OCI-LY3 (cell line): ENCODE measurements around the gene BUD13.
"Not testable (repeated sequence)": the region's sequence is repeated elsewhere in the genome, so short reads cannot be mapped to it uniquely, and the experiment has no call there.

ENCODE experiments used
- H2AFZ ChIP-seq: fragments of 200-600, 300-600 bp; shearing (Covaris generic); 2 replicates; pipeline ENCODE4 v1.6.0; 2014; ENCODE audit warnings: antibody characterized with exemption, low read depth, low read length
- H3K27ac ChIP-seq: fragments of 200-600, 300-600 bp; sonication (generic); 2 replicates; pipeline ENCODE4 v1.5.1; 2014; ENCODE audit warnings: mild to moderate bottlenecking, low read length, moderate library complexity, mixed read lengths
- H3K27me3 ChIP-seq: fragments of 200-600, 300-600 bp; sonication (generic); 2 replicates; pipeline ENCODE4 v1.6.1; 2014; ENCODE audit warnings: low read depth, low read length, mixed read lengths
- H3K36me3 ChIP-seq: fragments of 200-600, 300-600 bp; sonication (generic); replicated peaks from 2 replicates; pipeline ENCODE3; 2014; ENCODE audit warnings: low read depth, low read length, mixed read lengths
- H3K4me1 ChIP-seq: fragments of 300-600, 200-600 bp; sonication (generic); 2 replicates; pipeline ENCODE4 v1.6.1; 2014; ENCODE audit warnings: low read length, mixed read lengths
- H3K4me2 ChIP-seq: fragments of 200-600, 300-600 bp; sonication (generic); 2 replicates; pipeline ENCODE4 v1.6.1; 2014; ENCODE audit warnings: low read length, mixed read lengths
- H3K4me3 ChIP-seq: fragments of 300-600, 200-600 bp; sonication (generic); 2 replicates; pipeline ENCODE4 v1.5.1; 2014; ENCODE audit warnings: antibody characterized with exemption, mild to moderate bottlenecking, low read length, moderate library complexity
- H3K79me2 ChIP-seq: fragments of 300-600, 200-600 bp; shearing (Covaris generic); 2 replicates; pipeline ENCODE4 v1.6.1; 2014; ENCODE audit warnings: mild to moderate bottlenecking, low read length, mixed read lengths
- H3K9ac ChIP-seq: fragments of 300-600, 200-600 bp; shearing (Covaris generic); 2 replicates; pipeline ENCODE4 v1.6.0; 2014; ENCODE audit warnings: mild to moderate bottlenecking, low read length, moderate library complexity
- H3K9me3 ChIP-seq: fragments of 200-600, 300-600 bp; shearing (Covaris generic); 2 replicates; pipeline ENCODE4 v1.6.1; 2014; ENCODE audit warnings: low read length, mixed read lengths; ENCODE audit not compliant: insufficient read depth
- H4K20me1 ChIP-seq: fragments of 200-600, 300-600 bp; sonication (generic); 2 replicates; pipeline ENCODE4 v1.6.1; 2016; ENCODE audit warnings: low read length, mixed read lengths; ENCODE audit not compliant: insufficient read depth
- EZH2phosphoT487 ChIP-seq: fragments of 200-600 bp; shearing (Covaris generic); IDR thresholded peaks from 2 replicates; pipeline ENCODE4 v1.6.1; 2018; ENCODE audit warnings: antibody characterized with exemption, mixed run types, low read depth
- TF ChIP-seq, protein P1 (sequence below): fragments of 200-600, 300-600 bp; sonication (generic); IDR thresholded peaks from 2 replicates; pipeline ENCODE4 v1.5.1; 2014; ENCODE audit warnings: antibody characterized with exemption, low read length, low read depth

The BUD13 gene

DNA sequence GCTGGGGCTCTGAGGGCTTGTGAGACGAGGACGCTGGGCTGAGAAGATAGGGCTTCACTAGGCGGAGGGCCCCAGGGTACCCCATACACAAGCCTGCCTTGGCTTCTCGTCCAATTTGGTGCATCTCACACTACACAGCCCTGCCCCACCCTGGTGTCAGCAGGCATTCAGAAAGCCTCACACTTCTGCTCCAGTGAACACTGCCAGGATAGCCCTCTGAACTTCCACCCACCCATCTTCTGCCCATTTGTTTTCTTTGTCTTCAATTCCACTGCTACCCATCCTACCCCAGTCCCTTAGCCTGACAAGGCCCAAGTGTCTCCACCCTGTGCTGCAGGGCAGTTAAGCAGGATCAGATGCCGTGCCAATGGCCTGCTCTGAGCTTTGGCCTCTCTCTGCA is 1.9 kb upstream of the BUD13 start:
- H3K9me3 ChIP-seq = no peaks in the 10 kb centered on the region
- no peaks in the 10 kb centered on the region for H3K27me3 ChIP-seq
- H3K27ac ChIP-seq = no peak overlapping the region
- TF ChIP-seq EZH2phosphoT487 = no peak
- TF ChIP-seq, protein P1, sequence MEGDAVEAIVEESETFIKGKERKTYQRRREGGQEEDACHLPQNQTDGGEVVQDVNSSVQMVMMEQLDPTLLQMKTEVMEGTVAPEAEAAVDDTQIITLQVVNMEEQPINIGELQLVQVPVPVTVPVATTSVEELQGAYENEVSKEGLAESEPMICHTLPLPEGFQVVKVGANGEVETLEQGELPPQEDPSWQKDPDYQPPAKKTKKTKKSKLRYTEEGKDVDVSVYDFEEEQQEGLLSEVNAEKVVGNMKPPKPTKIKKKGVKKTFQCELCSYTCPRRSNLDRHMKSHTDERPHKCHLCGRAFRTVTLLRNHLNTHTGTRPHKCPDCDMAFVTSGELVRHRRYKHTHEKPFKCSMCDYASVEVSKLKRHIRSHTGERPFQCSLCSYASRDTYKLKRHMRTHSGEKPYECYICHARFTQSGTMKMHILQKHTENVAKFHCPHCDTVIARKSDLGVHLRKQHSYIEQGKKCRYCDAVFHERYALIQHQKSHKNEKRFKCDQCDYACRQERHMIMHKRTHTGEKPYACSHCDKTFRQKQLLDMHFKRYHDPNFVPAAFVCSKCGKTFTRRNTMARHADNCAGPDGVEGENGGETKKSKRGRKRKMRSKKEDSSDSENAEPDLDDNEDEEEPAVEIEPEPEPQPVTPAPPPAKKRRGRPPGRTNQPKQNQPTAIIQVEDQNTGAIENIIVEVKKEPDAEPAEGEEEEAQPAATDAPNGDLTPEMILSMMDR = no peak
- no peak overlapping the region for H2AFZ ChIP-seq
- no peak overlapping the region for H3K4me3 ChIP-seq
- H3K36me3 ChIP-seq = peaks cover 28% of the 10 kb centered on the region
- H3K79me2 ChIP-seq = peaks cover 22% of the 10 kb centered on the region
- peaks cover 23% of the 10 kb centered on the region for H3K4me1 ChIP-seq
- no peak overlapping the region for H3K4me2 ChIP-seq
- H3K9ac ChIP-seq = no peak overlapping the region
- no peaks in the 10 kb centered on the region; the same call in 1 of the 2 replicates for H4K20me1 ChIP-seq

DNA sequence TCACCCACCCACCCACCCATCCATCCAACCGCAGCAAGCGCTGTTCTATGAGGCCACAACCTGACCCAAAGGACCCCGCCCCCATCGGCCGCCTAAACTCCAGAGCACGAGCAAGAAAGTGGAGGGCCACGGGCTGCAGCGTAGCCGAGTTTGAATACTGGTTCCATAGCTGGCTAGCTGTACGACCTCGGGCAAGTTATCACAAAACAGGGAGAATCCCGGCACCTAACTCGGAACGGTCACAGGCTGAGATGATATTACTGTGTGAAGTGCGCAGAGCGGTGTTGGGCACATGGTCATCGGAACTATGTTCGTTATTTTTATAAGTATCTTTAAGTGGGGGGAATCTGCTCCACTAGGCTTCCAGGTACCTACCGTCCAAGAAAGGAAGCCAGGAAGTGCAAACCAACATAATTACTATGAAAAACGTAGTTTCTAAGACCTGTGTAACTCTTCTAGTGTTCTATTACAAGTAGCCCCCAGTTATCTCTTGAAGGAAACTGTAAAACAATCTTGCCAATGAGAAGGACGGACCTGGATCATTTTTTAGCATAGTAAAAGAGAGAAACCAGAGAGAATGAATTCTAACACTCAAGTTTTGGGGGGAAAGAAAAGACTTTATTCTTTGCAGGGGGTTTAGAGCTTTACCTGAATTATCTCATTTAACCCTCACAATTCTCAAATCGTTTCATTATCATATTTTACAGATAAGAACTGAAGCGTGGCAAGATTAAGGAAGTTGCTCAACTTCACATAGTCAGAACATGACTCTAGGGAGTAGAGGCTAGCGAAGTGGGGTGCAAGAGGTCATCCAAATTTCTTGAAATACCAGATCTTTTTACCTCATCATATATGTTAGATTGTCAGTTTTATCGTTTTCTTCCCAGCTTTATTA is 663 bp upstream of the BUD13 start:
- peaks cover 23% of the 10 kb centered on the region for H3K4me1 ChIP-seq
- peak overlapping the region; percentile 59 for H2AFZ ChIP-seq

DNA sequence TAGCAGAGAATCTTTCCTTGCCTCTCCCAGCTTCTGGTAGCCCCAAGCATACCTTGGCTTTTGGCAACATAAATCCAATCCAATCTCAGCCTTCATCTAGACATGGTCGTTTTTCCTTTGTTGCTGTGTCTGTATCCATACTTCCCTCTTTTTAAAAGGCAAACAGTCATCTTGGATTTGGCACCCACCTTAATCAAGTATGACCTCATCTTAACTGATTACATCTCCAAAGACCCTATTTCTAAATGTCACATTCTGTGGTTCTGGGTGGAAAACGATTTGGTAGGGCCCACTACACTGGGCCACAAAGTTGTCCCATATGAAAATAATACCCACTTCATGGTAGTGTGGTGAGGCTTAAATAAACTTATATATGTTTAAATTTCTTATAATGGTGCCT is 852 bp downstream of the BUD13 start:
- H2AFZ ChIP-seq = no peak overlapping the region
- TF ChIP-seq, protein P1 = no peak
- no peak for TF ChIP-seq EZH2phosphoT487
- H3K9ac ChIP-seq = peak overlapping the region; percentile 87
- peaks cover 23% of the 10 kb centered on the region for H3K4me1 ChIP-seq
- H3K27ac ChIP-seq = no peak overlapping the region
- peak overlapping the region; percentile 87 for H3K4me3 ChIP-seq
- no peaks in the 10 kb centered on the region; the same call in 1 of the 2 replicates for H4K20me1 ChIP-seq
- H3K4me2 ChIP-seq = peak overlapping the region; percentile 89
- no peaks in the 10 kb centered on the region for H3K27me3 ChIP-seq
- peaks cover 22% of the 10 kb centered on the region for H3K79me2 ChIP-seq
- no peaks in the 10 kb centered on the region for H3K9me3 ChIP-seq
- peaks cover 11% of the 10 kb centered on the region for H3K36me3 ChIP-seq

More for the DNA sequence above, 663 bp upstream of the BUD13 start:
- peaks cover 22% of the 10 kb centered on the region for H3K79me2 ChIP-seq
- H3K36me3 ChIP-seq = peaks cover 19% of the 10 kb centered on the region
- no peaks in the 10 kb centered on the region; the same call in 1 of the 2 replicates for H4K20me1 ChIP-seq
- no peaks in the 10 kb centered on the region for H3K9me3 ChIP-seq
- no peak for TF ChIP-seq EZH2phosphoT487
- TF ChIP-seq, protein P1 = no peak
- H3K27me3 ChIP-seq = no peaks in the 10 kb centered on the region
- H3K9ac ChIP-seq = peak overlapping the region; percentile 82
- H3K27ac ChIP-seq = peak overlapping the region; percentile 73
- H3K4me2 ChIP-seq = peak overlapping the region; percentile 97
- H3K4me3 ChIP-seq = peak overlapping the region; percentile 87

DNA sequence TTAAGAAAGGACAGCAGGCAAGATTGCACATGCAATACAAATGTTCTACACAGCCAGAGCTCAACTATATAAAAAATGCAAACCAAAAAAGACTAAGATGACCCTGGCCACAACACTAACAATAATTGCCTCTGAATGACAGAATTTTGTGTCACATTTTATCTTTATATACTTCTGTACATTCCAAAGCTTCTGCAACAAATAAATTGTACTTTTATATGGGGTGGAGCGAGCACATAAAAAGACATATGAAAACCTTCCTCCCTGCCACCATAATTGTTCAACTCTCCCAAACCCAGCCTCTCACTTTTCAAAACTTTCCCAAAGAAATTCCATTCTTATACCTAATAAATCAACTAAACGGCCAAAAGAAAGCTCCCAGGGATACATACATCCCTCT is 10.7 kb downstream of the BUD13 start:
- Histone ChIP-seq H3K4me1 (no peaks in the 10 kb centered on the region), H3K27me3 (no peaks in the 10 kb centered on the region), H3K4me2 (no peak overlapping the region), H2AFZ (no peak overlapping the region), H3K79me2 (no peaks in the 10 kb centered on the region), H3K9ac (no peak overlapping the region), H3K27ac (no peak overlapping the region), H3K9me3 (no peaks in the 10 kb centered on the region), H3K36me3 (peaks cover 60% of the 10 kb centered on the region), H3K4me3 (no peak overlapping the region), H4K20me1 (no peaks in the 10 kb centered on the region)
- TF ChIP-seq, protein P1 = no peak
- TF ChIP-seq EZH2phosphoT487 = no peak

DNA sequence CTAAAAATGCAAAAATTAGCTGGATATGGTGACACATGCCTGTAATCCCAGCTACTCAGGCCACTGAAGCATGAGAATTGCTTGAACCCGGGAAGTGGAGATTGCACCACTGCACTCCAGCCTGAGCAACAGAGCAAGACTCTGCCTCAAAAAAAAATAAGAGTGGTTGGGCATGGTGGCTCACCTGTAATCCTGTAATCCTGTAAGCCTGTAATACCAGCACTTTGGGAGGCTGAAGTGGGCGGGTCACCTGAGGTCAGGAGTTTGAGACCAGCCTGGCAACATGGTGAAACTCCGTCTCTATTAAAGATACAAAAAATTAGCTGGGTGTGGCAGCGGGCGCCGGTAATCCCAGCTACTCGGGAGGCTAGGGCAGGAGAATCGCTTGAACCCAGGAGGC is 16.7 kb downstream of the BUD13 start:
- H3K4me3 ChIP-seq, H3K27ac ChIP-seq, H3K4me1 ChIP-seq, H3K4me2 ChIP-seq, H3K9ac ChIP-seq, H2AFZ ChIP-seq, H3K9me3 ChIP-seq, H3K27me3 ChIP-seq, H3K79me2 ChIP-seq, H4K20me1 ChIP-seq: not testable (repeated sequence)
- peaks cover 42% of the 10 kb centered on the region for H3K36me3 ChIP-seq
